Measurements from ENCODE around the gene SSX5. TPM values are rescaled to one million over a fixed set of nuclear protein-coding genes. Genes with fewer than 3 reads are reported as not detected.

Gene SSX5
- total RNA-seq = not detected in 2 replicates

GRCh38 chrX:48196745-48197201, at the start of gene SSX5:
TSS of gene SSX5 (minus strand) at chrX:48196795. CDS start at chrX:48195358, 1,437 bp downstream.

Small RNAs within 50 kb of the gene (small RNA-seq; reads per million reads assigned to genes)
- gene AC245047.3 (not detected), gene AC245047.7 (not detected), gene RNA5SP503 (not detected), gene RNU6-707P (not detected)

Other genes starting within 250 kb of the SSX5 start
- 2.3 and 4.7 TPM in 2 replicates for gene ZNF182, start 192.8 kb downstream of the SSX5 start, total RNA-seq
- gene SPACA5, start 189.8 kb downstream of the SSX5 start, total RNA-seq = not detected in 2 replicates
- gene ZNF630, start 125.2 kb downstream of the SSX5 start, total RNA-seq = 2.2 and 5.5 TPM in 2 replicates
- gene SPACA5B, start 66.2 kb downstream of the SSX5 start, total RNA-seq = not detected in 2 replicates
- not detected in 2 replicates for gene SSX1, start 58.6 kb upstream of the SSX5 start, total RNA-seq
- gene SSX3, start 159.9 kb upstream of the SSX5 start, total RNA-seq = not detected in 2 replicates
- not detected in 2 replicates for gene SSX4, start 186.7 kb upstream of the SSX5 start, total RNA-seq
- gene SSX4B, start 215.2 kb upstream of the SSX5 start, total RNA-seq = not detected in 2 replicates

All from placental epithelial cell (primary cell).